AG10803 (cell line): Measurements from ENCODE around the gene CCDC33.
A peak's percentile ranks its signal among the peaks of the same experiment; 100 is the strongest.

ENCODE experiments used
- DNase-seq: peaks from one replicate; pipeline ENCODE4 v3.0.0; 2010; ENCODE audit warnings: low read depth
- H3K4me3 ChIP-seq: 2 replicates; pipeline ENCODE4 v1.5.1; 2011; ENCODE audit warnings: mild to moderate bottlenecking, low read length, control low read depth
- CTCF ChIP-seq: conservative IDR thresholded peaks from 2 replicates; pipeline ENCODE4 v1.5.1; 2011; ENCODE audit warnings: mild to moderate bottlenecking, low read length, control low read depth, inconsistent platforms

Gene CCDC33

GRCh38 chr15:74208901-74209559 is 27.1 kb upstream of the CCDC33 start:
- DNase-seq = peak; percentile 55
- H3K4me3 ChIP-seq = no peak overlapping the region

GRCh38 chr15:74209560-74209958 is 26.6 kb upstream of the CCDC33 start:
- DNase-seq = no peak
- TF ChIP-seq CTCF = no peak
- H3K4me3 ChIP-seq = no peak overlapping the region

More at GRCh38 chr15:74208901-74209559, 27.1 kb upstream of the CCDC33 start:
- no peak for TF ChIP-seq CTCF

GRCh38 chr15:74209997-74210671 is 26.0 kb upstream of the CCDC33 start:
- no peak overlapping the region for H3K4me3 ChIP-seq
- DNase-seq = peak; percentile 69
- no peak for TF ChIP-seq CTCF

- no peak for TF ChIP-seq CTCF
- no peak for DNase-seq
- no peak overlapping the region for H3K4me3 ChIP-seq
Observed at GRCh38 chr15:74210729-74211128, 25.4 kb upstream of the CCDC33 start.

GRCh38 chr15:74211656-74212055 is 24.5 kb upstream of the CCDC33 start:
- TF ChIP-seq CTCF = no peak
- no peak overlapping the region for H3K4me3 ChIP-seq
- DNase-seq = no peak

- no peak overlapping the region for H3K4me3 ChIP-seq
- no peak for TF ChIP-seq CTCF
- DNase-seq = no peak
Observed at GRCh38 chr15:74212494-74212893, 23.6 kb upstream of the CCDC33 start.

- TF ChIP-seq CTCF = no peak
- no peak overlapping the region for H3K4me3 ChIP-seq
- DNase-seq = no peak
Observed at GRCh38 chr15:74213858-74214284, 22.3 kb upstream of the CCDC33 start.
